ENCODE results near the gene HOXC9.

Gene HOXC9

DNA sequence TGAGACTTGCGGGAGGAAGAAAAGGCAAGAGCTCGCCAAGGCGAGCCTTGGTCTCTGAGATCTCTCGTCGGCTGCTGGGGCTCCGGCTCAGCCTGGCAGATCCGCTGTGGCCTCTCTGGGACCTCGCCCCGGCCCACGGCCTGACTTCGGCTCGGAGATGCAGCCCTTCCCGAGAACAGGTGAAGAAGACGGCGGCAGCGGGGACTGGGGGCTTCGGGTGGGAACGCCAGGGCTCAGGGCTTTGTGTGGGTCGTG, 6.0 kb upstream of the HOXC9 start:
- TF ChIP-seq, protein P1, sequence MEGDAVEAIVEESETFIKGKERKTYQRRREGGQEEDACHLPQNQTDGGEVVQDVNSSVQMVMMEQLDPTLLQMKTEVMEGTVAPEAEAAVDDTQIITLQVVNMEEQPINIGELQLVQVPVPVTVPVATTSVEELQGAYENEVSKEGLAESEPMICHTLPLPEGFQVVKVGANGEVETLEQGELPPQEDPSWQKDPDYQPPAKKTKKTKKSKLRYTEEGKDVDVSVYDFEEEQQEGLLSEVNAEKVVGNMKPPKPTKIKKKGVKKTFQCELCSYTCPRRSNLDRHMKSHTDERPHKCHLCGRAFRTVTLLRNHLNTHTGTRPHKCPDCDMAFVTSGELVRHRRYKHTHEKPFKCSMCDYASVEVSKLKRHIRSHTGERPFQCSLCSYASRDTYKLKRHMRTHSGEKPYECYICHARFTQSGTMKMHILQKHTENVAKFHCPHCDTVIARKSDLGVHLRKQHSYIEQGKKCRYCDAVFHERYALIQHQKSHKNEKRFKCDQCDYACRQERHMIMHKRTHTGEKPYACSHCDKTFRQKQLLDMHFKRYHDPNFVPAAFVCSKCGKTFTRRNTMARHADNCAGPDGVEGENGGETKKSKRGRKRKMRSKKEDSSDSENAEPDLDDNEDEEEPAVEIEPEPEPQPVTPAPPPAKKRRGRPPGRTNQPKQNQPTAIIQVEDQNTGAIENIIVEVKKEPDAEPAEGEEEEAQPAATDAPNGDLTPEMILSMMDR (conservative IDR thresholded peaks at IDR 0.05): no peak
- H3K27ac ChIP-seq: no peak overlapping the region

DNA sequence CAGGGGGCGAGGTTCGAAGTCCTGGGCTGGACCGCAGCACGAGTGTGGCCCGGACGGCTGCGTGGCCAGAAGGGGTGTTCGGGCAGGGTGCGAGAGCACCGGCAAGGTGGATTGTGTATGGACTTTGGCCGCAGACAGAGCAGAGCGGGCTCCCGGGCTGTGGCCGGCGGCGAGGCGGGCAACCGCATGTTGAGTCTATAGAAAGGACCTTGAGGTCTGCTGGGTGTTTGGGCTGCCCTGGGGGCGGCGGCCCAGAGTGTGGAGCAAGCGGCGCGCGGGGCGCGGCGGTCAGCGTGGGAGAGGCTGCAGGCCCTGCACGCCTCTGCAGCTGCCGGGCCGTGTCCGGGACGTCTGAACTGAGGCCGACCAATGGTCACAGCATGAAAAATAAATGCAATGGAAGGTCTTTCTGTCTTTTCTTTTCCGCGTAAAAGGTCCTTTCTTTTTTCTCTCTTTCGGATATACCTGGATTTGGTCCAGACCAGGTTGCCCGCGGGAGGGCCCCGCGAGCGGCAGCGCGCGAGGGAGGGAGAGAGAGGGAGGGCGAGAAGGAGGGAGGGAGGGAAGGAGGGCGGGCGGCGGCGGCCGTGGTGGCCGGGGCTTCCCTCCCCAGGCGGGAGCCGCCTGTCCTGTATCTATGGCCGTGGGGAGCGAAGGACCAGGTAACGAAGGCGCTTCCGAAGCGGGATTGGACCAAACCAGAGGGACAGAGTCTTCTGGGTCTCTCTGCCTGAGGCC, 5.5 kb upstream of the HOXC9 start:
- H3K27ac ChIP-seq: no peak overlapping the region
- TF ChIP-seq, protein P1 (conservative IDR thresholded peaks at IDR 0.05): no peak

- TF ChIP-seq, protein P1 (conservative IDR thresholded peaks at IDR 0.05): no peak
- no peak overlapping the region for H3K27ac ChIP-seq
Observed at GRCh38 chr12:53995002-53995377, 5.0 kb upstream of the HOXC9 start.

DNA sequence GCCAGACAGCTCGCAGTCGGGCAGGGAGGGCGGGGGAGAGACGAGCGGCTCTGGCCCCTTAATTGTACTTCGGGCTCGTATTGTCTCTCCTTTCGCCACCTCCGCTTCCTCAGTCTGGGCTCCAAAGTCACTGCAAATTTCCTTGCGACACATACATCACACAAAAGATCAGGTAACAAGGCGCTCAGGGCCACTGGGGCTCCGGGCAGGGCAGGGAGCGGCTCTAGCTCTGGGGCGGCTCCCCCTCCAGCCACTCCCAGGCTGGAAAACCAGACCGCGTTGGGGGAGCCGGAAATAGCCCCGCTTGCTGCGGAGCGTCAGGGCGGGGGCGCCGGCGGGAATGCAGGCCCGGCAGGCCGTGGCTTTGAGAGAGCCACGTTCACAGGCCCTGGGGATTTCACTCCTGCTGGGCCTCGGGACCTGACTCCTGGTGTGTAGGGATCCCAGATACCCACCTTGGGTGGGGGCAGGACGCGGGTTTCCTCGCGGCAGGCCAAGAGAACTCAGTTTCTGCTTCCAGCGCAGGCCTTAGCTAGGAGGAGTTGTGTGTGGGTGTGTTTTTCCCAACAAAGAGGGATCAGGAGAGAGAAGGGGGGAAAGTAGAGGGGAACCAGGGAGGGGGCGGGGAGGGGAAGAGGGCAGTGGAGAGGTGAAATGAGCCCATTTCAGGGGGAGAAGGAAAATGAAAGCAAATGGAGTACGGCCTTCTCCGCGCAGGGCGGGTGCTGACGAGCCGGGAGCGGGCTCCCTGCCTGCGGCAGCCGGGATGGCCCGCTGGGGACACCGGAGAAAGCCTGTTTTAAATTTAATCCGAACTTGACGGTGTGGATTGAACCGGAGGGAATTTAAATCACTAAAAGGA, 4.4 kb upstream of the HOXC9 start:
- H3K27ac ChIP-seq: no peak overlapping the region
- TF ChIP-seq, protein P1 (conservative IDR thresholded peaks at IDR 0.05): no peak

- TF ChIP-seq, protein P1 (conservative IDR thresholded peaks at IDR 0.05): no peak
- H3K27ac ChIP-seq: no peak overlapping the region
Observed at GRCh38 chr12:53996240-53997203, 3.4 kb upstream of the HOXC9 start.

- H3K27ac ChIP-seq: no peak overlapping the region
- TF ChIP-seq, protein P1 (conservative IDR thresholded peaks at IDR 0.05): no peak
Observed at GRCh38 chr12:53997204-53998109, 2.5 kb upstream of the HOXC9 start.
